ENCODE data around the gene TBCC. TPM values are rescaled to one million over a fixed set of nuclear protein-coding genes. Genes with fewer than 3 reads are reported as not detected.

TBCC gene
- total RNA-seq, 2 experiments from 2014 or later = 78.0 to 136 TPM

DNA sequence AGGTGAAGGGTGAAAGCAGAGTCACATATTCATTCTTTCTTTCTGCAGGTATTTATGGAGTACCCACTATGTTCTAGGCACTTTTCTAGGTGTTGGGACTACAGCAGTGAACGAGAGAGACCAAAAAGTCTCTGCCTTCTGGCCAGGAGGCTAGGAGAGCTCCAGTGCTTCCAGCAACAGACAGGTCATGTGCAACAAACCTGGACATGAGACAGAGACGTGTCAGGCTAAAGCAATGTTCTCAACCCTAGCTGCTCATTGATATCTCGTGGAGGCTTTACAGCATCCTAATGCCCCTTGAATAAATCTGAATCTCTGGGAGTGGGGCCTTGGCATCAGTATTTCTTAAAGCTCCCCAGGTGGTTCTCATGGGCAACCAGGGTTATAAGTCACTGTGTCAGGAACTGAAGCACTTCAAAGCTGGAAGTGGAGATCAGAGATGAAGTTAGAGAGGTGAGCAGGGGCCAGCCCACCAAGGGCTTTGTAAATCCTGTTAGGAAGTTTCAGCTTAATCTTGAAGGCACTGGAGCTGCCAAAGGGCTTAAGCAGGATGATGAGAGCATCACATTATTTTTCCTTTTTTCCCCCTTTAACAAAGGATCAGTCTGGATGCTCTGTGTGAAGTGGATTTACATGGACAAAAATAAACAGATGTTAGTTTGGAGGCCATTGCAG lies 13.0 kb upstream of the TBCC start:
- intact Hi-C loops (cut with micrococcal nuclease; ENCODE audit: unreplicated experiment) = no loop called here
- no TSS peak for BruUV-seq (replicated peaks)
- ChIA-PET CTCF (ENCODE audit: unreplicated experiment) (interaction anchor here (0.6 kb wide), 1 partner anchor 11 kb away, joined by 3 read pairs; no protein-coding TSS in a partner anchor), POLR2A (interaction anchor here (0.6 to 4.8 kb wide), 3 partner anchors 10 to 42 kb away, joined by 4 to 31 read pairs (median 26); no protein-coding TSS in a partner anchor)
- no peak overlapping the region for H2AFZ ChIP-seq (ENCODE audit: low read length)
- H3K27ac ChIP-seq (ENCODE audit: low read depth, low read length, poor library complexity, severe bottlenecking) = no peak overlapping the region
- no peak overlapping the region for H3K4me3 ChIP-seq (ENCODE audit: low read depth, low read length, poor library complexity, severe bottlenecking)
- H3K4me2 ChIP-seq (ENCODE audit: low read length) = no peak overlapping the region
- H3K79me2 ChIP-seq (ENCODE audit: insufficient read depth, low read depth, low read length) = no peaks in the 10 kb centered on the region
- H3K36me3 ChIP-seq (ENCODE audit: insufficient read depth, low read length) = no peaks in the 10 kb centered on the region
- no peaks in the 10 kb centered on the region for H4K20me1 ChIP-seq (ENCODE audit: insufficient read depth, low read length)
- no peak for DNase-seq (ENCODE audit: low spot score)
- TF ChIP-seq, protein P1, sequence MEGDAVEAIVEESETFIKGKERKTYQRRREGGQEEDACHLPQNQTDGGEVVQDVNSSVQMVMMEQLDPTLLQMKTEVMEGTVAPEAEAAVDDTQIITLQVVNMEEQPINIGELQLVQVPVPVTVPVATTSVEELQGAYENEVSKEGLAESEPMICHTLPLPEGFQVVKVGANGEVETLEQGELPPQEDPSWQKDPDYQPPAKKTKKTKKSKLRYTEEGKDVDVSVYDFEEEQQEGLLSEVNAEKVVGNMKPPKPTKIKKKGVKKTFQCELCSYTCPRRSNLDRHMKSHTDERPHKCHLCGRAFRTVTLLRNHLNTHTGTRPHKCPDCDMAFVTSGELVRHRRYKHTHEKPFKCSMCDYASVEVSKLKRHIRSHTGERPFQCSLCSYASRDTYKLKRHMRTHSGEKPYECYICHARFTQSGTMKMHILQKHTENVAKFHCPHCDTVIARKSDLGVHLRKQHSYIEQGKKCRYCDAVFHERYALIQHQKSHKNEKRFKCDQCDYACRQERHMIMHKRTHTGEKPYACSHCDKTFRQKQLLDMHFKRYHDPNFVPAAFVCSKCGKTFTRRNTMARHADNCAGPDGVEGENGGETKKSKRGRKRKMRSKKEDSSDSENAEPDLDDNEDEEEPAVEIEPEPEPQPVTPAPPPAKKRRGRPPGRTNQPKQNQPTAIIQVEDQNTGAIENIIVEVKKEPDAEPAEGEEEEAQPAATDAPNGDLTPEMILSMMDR (conservative IDR thresholded peaks at IDR 0.05; ENCODE audit: low read length) = no peak
- no peak for TF ChIP-seq EZH2phosphoT487 (IDR thresholded peaks at IDR 0.05; ENCODE audit: borderline replicate concordance, low read depth, low read length)
- no peaks in the 10 kb centered on the region for H3K9me2 ChIP-seq (ENCODE audit: insufficient read depth, low read length)
- no peaks in the 10 kb centered on the region for H3K9me3 ChIP-seq (ENCODE audit: low read length)
- H3K4me1 ChIP-seq (ENCODE audit: insufficient read depth, low read length, poor library complexity, severe bottlenecking) = peaks cover 7% of the 10 kb centered on the region

GRCh38 chr6:42756722-42757121 lies 10.8 kb upstream of the TBCC start:
- Histone ChIP-seq H3K36me3 (ENCODE audit: insufficient read depth, low read length) (0 out of 2 replicates have a peak, but pooled peaks cover 3% of the 10 kb centered on the region), H3K4me3 (ENCODE audit: low read depth, low read length, poor library complexity, severe bottlenecking) (no peak overlapping the region), H2AFZ (ENCODE audit: low read length) (no peak overlapping the region), H3K27ac (ENCODE audit: low read depth, low read length, poor library complexity, severe bottlenecking) (no peak overlapping the region), H3K4me2 (ENCODE audit: low read length) (no peak overlapping the region), H3K79me2 (ENCODE audit: insufficient read depth, low read depth, low read length) (no peaks in the 10 kb centered on the region), H3K9me2 (ENCODE audit: insufficient read depth, low read length) (no peaks in the 10 kb centered on the region), H3K4me1 (ENCODE audit: insufficient read depth, low read length, poor library complexity, severe bottlenecking) (peaks cover 14% of the 10 kb centered on the region), H3K9me3 (ENCODE audit: low read length) (no peaks in the 10 kb centered on the region), H4K20me1 (ENCODE audit: insufficient read depth, low read length) (no peaks in the 10 kb centered on the region)
- POLR2A ChIA-PET = interaction anchor here (0.6 to 4.8 kb wide), 3 partner anchors 8 to 88 kb away, joined by 3 to 31 read pairs (median 7); no protein-coding TSS in a partner anchor
- TF ChIP-seq, protein P1 (conservative IDR thresholded peaks at IDR 0.05; ENCODE audit: low read length) = no peak
- TF ChIP-seq EZH2phosphoT487 (IDR thresholded peaks at IDR 0.05; ENCODE audit: borderline replicate concordance, low read depth, low read length) = no peak
- CTCF ChIA-PET (ENCODE audit: unreplicated experiment) = interaction anchor here (0.6 kb wide), 2 partner anchors 12 to 53 kb away, joined by 3 to 4 read pairs; no protein-coding TSS in a partner anchor
- intact Hi-C loops (cut with micrococcal nuclease; ENCODE audit: unreplicated experiment) = no loop called here
- no TSS peak for BruUV-seq (replicated peaks)
- no peak for DNase-seq (ENCODE audit: low spot score)

DNA sequence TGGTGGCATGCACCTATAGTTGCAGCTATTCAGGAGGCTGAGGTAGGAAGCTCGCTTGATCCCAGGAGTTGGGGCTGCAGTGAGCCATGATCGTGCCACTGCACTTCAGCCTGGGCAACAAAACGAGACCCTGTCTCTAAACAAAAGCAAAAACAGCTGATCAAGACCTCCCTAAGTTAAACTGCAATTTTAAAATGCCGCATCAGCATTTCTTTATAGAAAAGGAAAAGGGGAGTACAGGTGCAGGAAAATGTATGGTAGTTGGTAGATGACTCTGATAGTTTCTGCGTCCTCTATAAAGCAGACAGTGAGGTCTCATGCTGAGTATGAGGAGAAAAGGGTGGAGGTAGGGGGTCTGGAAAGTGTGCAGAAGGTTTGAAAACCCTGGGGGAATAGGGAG lies 8.9 kb upstream of the TBCC start:
- Histone ChIP-seq H3K4me2 (ENCODE audit: low read length) (no peak overlapping the region), H3K4me1 (ENCODE audit: insufficient read depth, low read length, poor library complexity, severe bottlenecking) (peaks cover 14% of the 10 kb centered on the region), H3K36me3 (ENCODE audit: insufficient read depth, low read length) (peaks cover 7% of the 10 kb centered on the region; the same call in 1 of the 2 replicates), H3K27ac (ENCODE audit: low read depth, low read length, poor library complexity, severe bottlenecking) (no peak overlapping the region), H3K9me3 (ENCODE audit: low read length) (no peaks in the 10 kb centered on the region), H3K4me3 (ENCODE audit: low read depth, low read length, poor library complexity, severe bottlenecking) (no peak overlapping the region), H3K9me2 (ENCODE audit: insufficient read depth, low read length) (no peaks in the 10 kb centered on the region), H4K20me1 (ENCODE audit: insufficient read depth, low read length) (no peaks in the 10 kb centered on the region), H2AFZ (ENCODE audit: low read length) (no peak overlapping the region), H3K79me2 (ENCODE audit: insufficient read depth, low read depth, low read length) (no peaks in the 10 kb centered on the region; the same call in 1 of the 2 replicates)
- TF ChIP-seq, protein P1 (conservative IDR thresholded peaks at IDR 0.05; ENCODE audit: low read length) = no peak
- TF ChIP-seq EZH2phosphoT487 (IDR thresholded peaks at IDR 0.05; ENCODE audit: borderline replicate concordance, low read depth, low read length) = no peak
- POLR2A ChIA-PET = no interaction called here
- intact Hi-C loops (cut with micrococcal nuclease; ENCODE audit: unreplicated experiment) = no loop called here
- CTCF ChIA-PET (ENCODE audit: unreplicated experiment) = interaction anchor here (0.5 kb wide), 1 partner anchor 55 kb away, joined by 4 read pairs; no protein-coding TSS in a partner anchor
- DNase-seq (ENCODE audit: low spot score) = no peak
- BruUV-seq (replicated peaks) = no TSS peak

All from OCI-LY7 (cell line).